ENCODE results near the gene TLCD1.
"Not testable (repeated sequence)": the region's sequence is repeated elsewhere in the genome, so short reads cannot be mapped to it uniquely, and the experiment has no call there.

Gene TLCD1

GRCh38 chr17:28734712-28735241 is 8.7 kb upstream of the TLCD1 start:
- peaks cover 1% of the 10 kb centered on the region for H3K36me3 Mint-ChIP-seq (ENCODE audit: insufficient read depth)
- ATAC-seq (replicated peaks; ENCODE audit: extremely low read depth, poor library complexity, severe bottlenecking) (no peak), DNase-seq (ENCODE audit: low spot score in 2 of 2) (no peak)
- no peaks in the 10 kb centered on the region for H3K27me3 Mint-ChIP-seq
- peaks cover 12% of the 10 kb centered on the region for H3K4me1 Mint-ChIP-seq
- no peak overlapping the region for H3K27ac Mint-ChIP-seq (ENCODE audit: low read depth)
- H3K4me3 Mint-ChIP-seq: no peak overlapping the region
- H3K9me3 Mint-ChIP-seq: no peaks in the 10 kb centered on the region

DNA sequence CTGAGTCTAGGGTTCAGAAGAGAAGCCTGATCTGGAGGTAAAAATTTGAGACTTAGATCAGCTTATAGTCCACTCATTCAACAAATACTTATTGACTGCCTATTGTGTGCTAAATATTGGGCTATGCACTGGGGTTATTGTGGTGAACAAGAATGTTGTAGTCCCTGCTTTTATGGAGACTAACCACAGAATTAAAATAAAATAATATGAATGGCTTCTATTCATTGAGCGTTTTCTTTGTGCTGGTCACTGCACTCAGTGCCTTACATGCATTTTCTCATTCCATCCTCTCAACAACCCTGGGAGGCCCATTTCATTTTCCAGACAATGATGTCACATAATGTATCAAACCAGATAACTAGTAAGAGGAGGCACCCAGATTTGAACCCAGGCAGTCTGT is 7.3 kb upstream of the TLCD1 start:
- H3K4me3 Mint-ChIP-seq: no peak overlapping the region
- peaks cover 6% of the 10 kb centered on the region for H3K36me3 Mint-ChIP-seq (ENCODE audit: insufficient read depth)
- H3K27me3 Mint-ChIP-seq: no peaks in the 10 kb centered on the region
- ATAC-seq (replicated peaks; ENCODE audit: extremely low read depth, poor library complexity, severe bottlenecking) (no peak), DNase-seq (ENCODE audit: low spot score in 2 of 2) (no peak)
- H3K27ac Mint-ChIP-seq (ENCODE audit: low read depth): no peak overlapping the region
- peaks cover 13% of the 10 kb centered on the region for H3K4me1 Mint-ChIP-seq
- H3K9me3 Mint-ChIP-seq: no peaks in the 10 kb centered on the region

GRCh38 chr17:28729950-28730330 is 3.9 kb upstream of the TLCD1 start:
- peaks cover 39% of the 10 kb centered on the region for H3K4me1 Mint-ChIP-seq
- DNase-seq (ENCODE audit: low spot score in 2 of 2) (no peak), ATAC-seq (replicated peaks; ENCODE audit: extremely low read depth, poor library complexity, severe bottlenecking) (no peak)
- no peak overlapping the region for H3K27ac Mint-ChIP-seq (ENCODE audit: low read depth)
- H3K27me3 Mint-ChIP-seq: no peaks in the 10 kb centered on the region
- H3K4me3 Mint-ChIP-seq: no peak overlapping the region
- peaks cover 24% of the 10 kb centered on the region for H3K36me3 Mint-ChIP-seq (ENCODE audit: insufficient read depth)
- H3K9me3 Mint-ChIP-seq: no peaks in the 10 kb centered on the region

DNA sequence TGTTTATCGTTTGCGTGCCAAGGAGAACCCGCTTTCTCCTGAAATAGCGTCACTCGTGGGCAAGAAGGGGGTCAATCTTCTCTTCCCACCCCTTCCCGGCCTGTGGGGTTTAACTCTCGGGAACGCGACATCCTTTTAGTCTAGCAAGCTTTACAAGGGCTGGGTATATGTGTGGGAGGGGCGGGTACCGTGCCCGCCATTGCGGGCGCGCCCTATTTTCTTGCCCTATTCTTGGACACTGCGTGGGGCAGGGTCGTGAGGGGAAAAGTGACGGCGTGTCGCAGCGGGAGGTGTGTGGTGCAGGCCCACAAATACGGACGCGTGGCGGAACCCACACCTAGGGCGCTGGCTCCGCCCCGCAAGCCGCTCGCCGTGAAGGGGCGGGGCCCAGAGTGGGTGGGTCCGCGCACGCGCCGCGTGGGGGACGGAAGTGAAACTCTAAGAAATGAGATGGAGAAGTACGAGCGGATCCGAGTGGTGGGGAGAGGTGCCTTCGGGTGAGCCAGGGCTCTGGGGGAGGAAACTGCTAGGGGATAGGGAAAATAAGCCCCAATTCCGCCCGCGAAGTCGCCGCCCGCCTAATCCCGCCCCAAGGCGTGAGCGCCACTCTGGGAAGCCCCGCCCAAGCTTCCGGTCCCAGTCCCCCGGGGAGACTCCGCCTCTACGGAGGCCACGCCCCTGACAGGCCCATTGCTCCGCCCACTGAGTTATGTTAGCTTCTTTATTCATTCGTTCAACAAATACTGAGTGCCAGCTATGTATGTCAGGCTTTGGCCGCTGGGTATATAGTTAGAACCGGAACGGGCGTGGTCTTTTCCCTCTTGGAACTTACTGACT is 2.5 kb upstream of the TLCD1 start, which contains the start of gene NEK8:
TSS of gene NEK8 (plus strand) at position 425 of the 837 bp plus-strand sequence. CDS start at position 451, 26 bp downstream.
- no peaks in the 10 kb centered on the region for H3K27me3 Mint-ChIP-seq
- H3K36me3 Mint-ChIP-seq (ENCODE audit: insufficient read depth): peaks cover 35% of the 10 kb centered on the region
- no peaks in the 10 kb centered on the region for H3K9me3 Mint-ChIP-seq
- H3K27ac Mint-ChIP-seq (ENCODE audit: low read depth): peak within 1 kb of the TSS; percentile 98
- H3K4me3 Mint-ChIP-seq: peak within 1 kb of the TSS; percentile 94
- H3K4me1 Mint-ChIP-seq: peaks cover 50% of the 10 kb centered on the region
- peak; percentile 97 to 99 for DNase-seq (ENCODE audit: low spot score in 2 of 2)
- peak; percentile 51 for ATAC-seq (replicated peaks; ENCODE audit: extremely low read depth, poor library complexity, severe bottlenecking)

- peak overlapping the region; percentile 94 for H3K4me3 Mint-ChIP-seq
- peaks cover 50% of the 10 kb centered on the region for H3K36me3 Mint-ChIP-seq (ENCODE audit: insufficient read depth)
- no peaks in the 10 kb centered on the region for H3K9me3 Mint-ChIP-seq
- ATAC-seq (replicated peaks; ENCODE audit: extremely low read depth, poor library complexity, severe bottlenecking): peak; percentile 50
- peaks cover 62% of the 10 kb centered on the region for H3K4me1 Mint-ChIP-seq
- peak; percentile 84 to 88 for DNase-seq (ENCODE audit: low spot score in 2 of 2)
- H3K27ac Mint-ChIP-seq (ENCODE audit: low read depth): peak overlapping the region; percentile 98
- no peaks in the 10 kb centered on the region for H3K27me3 Mint-ChIP-seq
Observed at GRCh38 chr17:28726627-28727491, 826 bp upstream of the TLCD1 start.

DNA sequence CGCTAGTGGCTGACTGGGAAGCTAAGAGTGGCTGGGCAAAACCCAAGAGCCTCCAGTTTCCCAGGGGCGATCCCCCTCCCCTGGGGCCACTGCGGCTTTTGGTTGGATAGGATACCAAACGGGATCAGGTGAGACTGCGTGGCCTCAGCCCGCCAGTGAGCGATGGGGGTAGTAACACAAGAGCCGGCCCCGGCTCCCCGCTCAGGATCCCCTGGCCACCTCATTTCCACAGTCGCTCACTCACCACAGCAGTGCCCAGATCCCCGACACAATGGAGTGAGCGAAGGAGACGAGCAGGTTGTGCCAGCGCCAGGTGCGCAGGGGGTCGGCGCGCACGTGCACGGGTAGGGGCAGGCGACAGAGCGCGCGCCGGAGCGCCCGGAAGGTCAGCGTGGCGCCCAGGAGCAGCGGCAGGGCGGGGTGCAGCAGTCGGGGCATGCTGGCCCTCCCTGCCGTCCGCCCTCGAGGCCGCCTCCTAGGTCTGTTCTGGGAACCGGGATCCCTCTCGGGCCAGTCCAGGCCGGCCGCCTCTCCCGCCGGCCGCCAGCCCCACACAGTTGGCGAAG is 290 bp downstream of the TLCD1 start:
- peak overlapping the region; percentile 98 for H3K27ac Mint-ChIP-seq (ENCODE audit: low read depth)
- H3K36me3 Mint-ChIP-seq (ENCODE audit: insufficient read depth): peaks cover 62% of the 10 kb centered on the region
- no peaks in the 10 kb centered on the region for H3K9me3 Mint-ChIP-seq
- H3K27me3 Mint-ChIP-seq: no peaks in the 10 kb centered on the region
- ATAC-seq (replicated peaks; ENCODE audit: extremely low read depth, poor library complexity, severe bottlenecking): no peak
- peaks cover 71% of the 10 kb centered on the region for H3K4me1 Mint-ChIP-seq
- peak overlapping the region; percentile 94 for H3K4me3 Mint-ChIP-seq
- DNase-seq (ENCODE audit: low spot score in 2 of 2): no peak

DNA sequence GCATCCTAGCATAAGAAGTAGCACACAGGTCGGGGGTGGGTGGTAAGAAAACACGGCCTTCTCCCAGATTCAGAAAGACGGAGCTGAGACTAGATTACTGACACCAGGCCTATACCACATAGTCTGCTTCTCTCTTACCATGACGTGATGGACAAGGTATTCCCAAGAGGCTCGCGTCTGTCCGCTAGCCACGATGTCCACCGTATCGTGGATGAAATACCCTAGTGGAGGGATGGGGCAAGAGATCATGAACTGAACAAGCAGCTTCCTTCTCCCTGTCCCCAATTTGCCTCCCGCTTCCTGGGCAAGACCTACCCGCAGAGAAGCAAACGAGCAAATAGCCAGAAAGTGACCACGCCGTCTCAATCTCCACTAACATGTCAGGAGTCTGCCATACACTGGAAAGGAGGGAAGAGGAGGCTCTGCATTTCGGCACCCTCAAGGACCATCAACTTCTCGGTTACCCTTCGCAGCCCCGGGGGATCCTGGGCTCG is 820 bp downstream of the TLCD1 start:
- peaks cover 77% of the 10 kb centered on the region for H3K4me1 Mint-ChIP-seq
- H3K4me3 Mint-ChIP-seq: peak overlapping the region; percentile 94
- H3K27ac Mint-ChIP-seq (ENCODE audit: low read depth): peak overlapping the region; percentile 86
- ATAC-seq (replicated peaks; ENCODE audit: extremely low read depth, poor library complexity, severe bottlenecking) (no peak), DNase-seq (ENCODE audit: low spot score in 2 of 2) (no peak)
- H3K36me3 Mint-ChIP-seq (ENCODE audit: insufficient read depth): peaks cover 67% of the 10 kb centered on the region
- no peaks in the 10 kb centered on the region for H3K9me3 Mint-ChIP-seq
- H3K27me3 Mint-ChIP-seq: no peaks in the 10 kb centered on the region

GRCh38 chr17:28724500-28725165 is 1.4 kb downstream of the TLCD1 start:
- no peaks in the 10 kb centered on the region for H3K27me3 Mint-ChIP-seq
- peak overlapping the region; percentile 74 for H3K27ac Mint-ChIP-seq (ENCODE audit: low read depth)
- H3K9me3 Mint-ChIP-seq: no peaks in the 10 kb centered on the region
- H3K36me3 Mint-ChIP-seq (ENCODE audit: insufficient read depth): peaks cover 73% of the 10 kb centered on the region
- H3K4me3 Mint-ChIP-seq: peak overlapping the region; percentile 94
- DNase-seq (ENCODE audit: low spot score in 2 of 2) (no peak), ATAC-seq (replicated peaks; ENCODE audit: extremely low read depth, poor library complexity, severe bottlenecking) (no peak)
- H3K4me1 Mint-ChIP-seq: peaks cover 79% of the 10 kb centered on the region

DNA sequence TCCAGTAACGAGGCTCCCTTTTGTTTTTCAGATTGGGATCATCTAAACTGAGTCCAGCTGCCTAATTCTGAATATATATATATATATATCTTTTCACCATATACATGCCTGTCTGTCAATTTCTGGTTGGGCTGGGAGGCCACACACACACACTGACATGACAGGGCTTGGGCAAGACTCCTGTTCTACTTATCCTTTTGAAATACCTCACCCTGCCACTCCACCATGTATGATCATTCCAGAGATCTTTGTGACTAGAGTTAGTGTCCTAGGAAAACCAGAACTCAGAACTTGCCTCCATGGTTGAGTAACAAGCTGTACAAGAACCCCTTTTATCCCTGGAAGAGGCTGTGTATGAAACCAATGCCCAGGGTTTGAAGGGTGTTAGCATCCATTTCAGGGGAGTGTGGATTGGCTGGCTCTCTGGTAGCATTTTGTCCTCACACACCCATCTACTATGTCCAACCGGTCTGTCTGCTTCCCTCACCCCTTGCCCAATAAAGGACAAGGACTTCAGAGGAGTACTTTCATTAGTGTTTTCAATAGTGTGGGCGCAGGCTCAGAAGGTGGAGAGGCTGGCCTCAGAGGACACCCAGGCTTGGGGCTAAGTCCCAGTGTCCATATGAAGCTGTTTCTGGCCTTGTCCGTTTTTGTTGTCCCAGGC is 2.1 kb downstream of the TLCD1 start:
- H3K4me3 Mint-ChIP-seq: peak overlapping the region; percentile 94
- not testable (repeated sequence) for ATAC-seq (replicated peaks; ENCODE audit: extremely low read depth, poor library complexity, severe bottlenecking); DNase-seq (ENCODE audit: low spot score in 2 of 2); H3K9me3 Mint-ChIP-seq; H3K27me3 Mint-ChIP-seq
- peaks cover 79% of the 10 kb centered on the region for H3K4me1 Mint-ChIP-seq
- peak overlapping the region; percentile 74 for H3K27ac Mint-ChIP-seq (ENCODE audit: low read depth)
- H3K36me3 Mint-ChIP-seq (ENCODE audit: insufficient read depth): peaks cover 75% of the 10 kb centered on the region

- no peaks in the 10 kb centered on the region for H3K27me3 Mint-ChIP-seq
- ATAC-seq (replicated peaks; ENCODE audit: extremely low read depth, poor library complexity, severe bottlenecking) (no peak), DNase-seq (ENCODE audit: low spot score in 2 of 2) (no peak)
- H3K9me3 Mint-ChIP-seq: no peaks in the 10 kb centered on the region
- peaks cover 81% of the 10 kb centered on the region for H3K4me1 Mint-ChIP-seq
- H3K36me3 Mint-ChIP-seq (ENCODE audit: insufficient read depth): peaks cover 69% of the 10 kb centered on the region
- no peak overlapping the region for H3K27ac Mint-ChIP-seq (ENCODE audit: low read depth)
- H3K4me3 Mint-ChIP-seq: no peak overlapping the region
Observed at GRCh38 chr17:28723159-28723835, 2.7 kb downstream of the TLCD1 start.
